Measurements from ENCODE around the gene LRP6. TPM values are rescaled to one million over a fixed set of nuclear protein-coding genes. Genes with fewer than 3 reads are reported as not detected.

LRP6 gene
- total and polyA plus RNA-seq, 4 donors: 9.4 to 125 (median 26.8) TPM

GRCh38 chr12:12167847-12168246, 99.0 kb downstream of the LRP6 start:
- Histone ChIP-seq H3K9me3 (ENCODE audit: control insufficient read depth in 4 of 4, insufficient read depth in 3 of 4, low read length in 3 of 4) (no peaks in the 10 kb centered on the region), H3K36me3 (ENCODE audit: control insufficient read depth in 4 of 4, insufficient read depth in 4 of 4, low read length in 4 of 4) (peaks cover 3 to 8% (median 3%) of the 10 kb centered on the region in 4 donors), H3K27me3 (ENCODE audit: control insufficient read depth in 3 of 3, insufficient read depth in 3 of 3, low read length in 2 of 3) (no peaks in the 10 kb centered on the region), H3K27ac (ENCODE audit: low read depth in 1 of 2, low read length in 1 of 2) (no peak overlapping the region), H3K4me1 (ENCODE audit: control insufficient read depth in 5 of 5, insufficient read depth in 5 of 5, low read length in 5 of 5) (peaks cover 0 to 3% (median 0%) of the 10 kb centered on the region in 5 donors), H3K9ac (ENCODE audit: insufficient read depth in 1 of 2, low read length in 2 of 2) (no peak overlapping the region), H3K4me3 (no peak overlapping the region)
- WGBS, 2 donors: 69 to 83% methylated on average over 1 of the region's 1 CpG
- ATAC-seq (ENCODE audit: insufficient read depth, low FRiP score): no peak
- no peak for TF ChIP-seq CTCF (IDR thresholded peaks at IDR 0.05; ENCODE audit: control extremely low read depth, extremely low read depth)
- DNase-seq: no peak

- Histone ChIP-seq H3K27ac (ENCODE audit: low read depth in 1 of 2, low read length in 1 of 2) (no peak overlapping the region), H3K36me3 (ENCODE audit: control insufficient read depth in 4 of 4, insufficient read depth in 4 of 4, low read length in 4 of 4) (peaks cover 3 to 12% (median 7%) of the 10 kb centered on the region in 4 donors), H3K27me3 (ENCODE audit: control insufficient read depth in 3 of 3, insufficient read depth in 3 of 3, low read length in 2 of 3) (no peaks in the 10 kb centered on the region), H3K9ac (ENCODE audit: insufficient read depth in 1 of 2, low read length in 2 of 2) (no peak overlapping the region), H3K4me3 (no peak overlapping the region), H3K4me1 (ENCODE audit: control insufficient read depth in 5 of 5, insufficient read depth in 5 of 5, low read length in 5 of 5) (peaks cover 0 to 2% (median 0%) of the 10 kb centered on the region in 5 donors), H3K9me3 (ENCODE audit: control insufficient read depth in 4 of 4, insufficient read depth in 3 of 4, low read length in 3 of 4) (no peaks in the 10 kb centered on the region)
- no peak for TF ChIP-seq CTCF (IDR thresholded peaks at IDR 0.05; ENCODE audit: control extremely low read depth, extremely low read depth)
- ATAC-seq (ENCODE audit: insufficient read depth, low FRiP score) (no peak), DNase-seq (no peak)
Observed at GRCh38 chr12:12166751-12167150, 100.1 kb downstream of the LRP6 start.

DNA sequence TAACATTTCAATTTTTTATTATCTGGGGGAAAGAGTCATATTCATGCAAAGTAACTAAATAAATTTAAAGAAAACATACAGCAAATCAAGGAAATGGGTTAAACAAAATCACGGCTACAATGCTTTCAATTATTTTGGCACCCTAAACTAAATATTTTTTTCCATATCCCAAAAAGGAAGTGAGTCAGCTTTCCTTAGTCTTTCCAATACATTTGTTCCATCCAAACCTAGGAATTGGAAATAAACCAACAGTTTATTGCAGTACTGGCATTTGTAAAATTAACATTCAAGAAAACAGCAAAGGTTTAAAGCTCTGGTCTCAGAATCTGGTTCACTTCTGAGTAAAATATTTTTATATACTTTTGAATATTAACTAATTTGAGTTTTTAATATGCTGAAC, 106.9 kb downstream of the LRP6 start:
- peaks cover 5 to 20% (median 14%) of the 10 kb centered on the region in 4 donors for H3K36me3 ChIP-seq (ENCODE audit: control insufficient read depth in 4 of 4, insufficient read depth in 4 of 4, low read length in 4 of 4)
- no peak for ATAC-seq (ENCODE audit: insufficient read depth, low FRiP score)
- peaks cover 0 to 40% (median 3%) of the 10 kb centered on the region in 5 donors for H3K4me1 ChIP-seq (ENCODE audit: control insufficient read depth in 5 of 5, insufficient read depth in 5 of 5, low read length in 5 of 5)
- no peaks in the 10 kb centered on the region for H3K9me3 ChIP-seq (ENCODE audit: control insufficient read depth in 4 of 4, insufficient read depth in 3 of 4, low read length in 3 of 4)
- WGBS, 2 donors: 46 to 72% methylated on average over 1 of the region's 1 CpG
- no peak overlapping the region for H3K27ac ChIP-seq (ENCODE audit: low read depth in 1 of 2, low read length in 1 of 2)
- no peak overlapping the region for H3K4me3 ChIP-seq
- H3K27me3 ChIP-seq (ENCODE audit: control insufficient read depth in 3 of 3, insufficient read depth in 3 of 3, low read length in 2 of 3): no peaks in the 10 kb centered on the region
- H3K9ac ChIP-seq (ENCODE audit: insufficient read depth in 1 of 2, low read length in 2 of 2): no peak overlapping the region
- no peak for TF ChIP-seq CTCF (IDR thresholded peaks at IDR 0.05; ENCODE audit: control extremely low read depth, extremely low read depth)
- DNase-seq: peak in 2 of 3 donors; percentile 46 to 67

- no peak overlapping the region for H3K9ac ChIP-seq (ENCODE audit: insufficient read depth in 1 of 2, low read length in 2 of 2)
- no peaks in the 10 kb centered on the region for H3K27me3 ChIP-seq (ENCODE audit: control insufficient read depth in 3 of 3, insufficient read depth in 3 of 3, low read length in 2 of 3)
- H3K9me3 ChIP-seq (ENCODE audit: control insufficient read depth in 4 of 4, insufficient read depth in 3 of 4, low read length in 3 of 4): no peaks in the 10 kb centered on the region
- ATAC-seq (ENCODE audit: insufficient read depth, low FRiP score) (no peak), DNase-seq (peak in 1 of 3 donors; percentile 55)
- H3K4me1 ChIP-seq (ENCODE audit: control insufficient read depth in 5 of 5, insufficient read depth in 5 of 5, low read length in 5 of 5): peaks cover 0 to 40% (median 3%) of the 10 kb centered on the region in 5 donors
- 85 to 90% methylated on average over 8 of the region's 8 CpGs for WGBS, 2 donors
- no peak overlapping the region for H3K4me3 ChIP-seq
- no peak for TF ChIP-seq CTCF (IDR thresholded peaks at IDR 0.05; ENCODE audit: control extremely low read depth, extremely low read depth)
- peaks cover 5 to 15% (median 13%) of the 10 kb centered on the region in 4 donors for H3K36me3 ChIP-seq (ENCODE audit: control insufficient read depth in 4 of 4, insufficient read depth in 4 of 4, low read length in 4 of 4)
- H3K27ac ChIP-seq (ENCODE audit: low read depth in 1 of 2, low read length in 1 of 2): no peak overlapping the region
Observed at GRCh38 chr12:12158858-12159257, 108.0 kb downstream of the LRP6 start.

Measured in lung (tissue), 12 donors.